ENCODE measurements around the gene WDR7. TPM values are rescaled to one million over a fixed set of nuclear protein-coding genes. Genes with fewer than 3 reads are reported as not detected.

The WDR7 gene
- total and polyA plus RNA-seq, 2 of the 4 experiments (the other 2 are of a cell fraction) = 3.7 to 23.3 TPM

DNA sequence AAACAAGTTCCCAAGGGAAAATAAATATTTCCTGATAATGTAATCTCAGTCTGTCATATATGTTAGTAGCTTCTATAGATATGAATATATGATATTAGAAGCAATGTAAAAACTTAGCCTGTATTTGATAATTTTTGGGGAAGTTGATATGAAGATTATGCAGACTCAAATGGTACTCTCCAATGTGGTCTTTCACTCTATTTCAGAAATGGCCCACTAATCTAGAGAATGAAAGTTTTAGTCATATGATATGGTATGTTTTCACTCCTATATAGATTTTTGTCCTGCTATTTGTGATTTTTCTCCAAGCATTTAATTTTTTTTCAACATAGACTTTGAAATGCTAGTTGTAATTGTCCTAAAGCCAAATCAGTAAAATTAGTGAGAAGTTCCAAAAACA is 259.1 kb downstream of the WDR7 start:
- no peak overlapping the region for H3K56ac ChIP-seq (ENCODE audit: extremely low read depth, insufficient read depth, low read length)
- no peak overlapping the region for H3K23ac ChIP-seq (ENCODE audit: low read depth, low read length)
- no peak overlapping the region for H3K4me3 ChIP-seq (ENCODE audit: insufficient read depth, low read depth, low read length)
- H3K4me2 ChIP-seq (ENCODE audit: low read depth, low read length) = no peak overlapping the region
- H3K27me3 ChIP-seq (ENCODE audit: control insufficient read depth, insufficient read depth, low read length) = no peaks in the 10 kb centered on the region
- DNase-seq (no peak), ATAC-seq (ENCODE audit: low read depth) (no peak)
- TF ChIP-seq CHD1 (IDR thresholded peaks at IDR 0.05; ENCODE audit: low read depth, low read length) = no peak
- TF ChIP-seq, protein P1, sequence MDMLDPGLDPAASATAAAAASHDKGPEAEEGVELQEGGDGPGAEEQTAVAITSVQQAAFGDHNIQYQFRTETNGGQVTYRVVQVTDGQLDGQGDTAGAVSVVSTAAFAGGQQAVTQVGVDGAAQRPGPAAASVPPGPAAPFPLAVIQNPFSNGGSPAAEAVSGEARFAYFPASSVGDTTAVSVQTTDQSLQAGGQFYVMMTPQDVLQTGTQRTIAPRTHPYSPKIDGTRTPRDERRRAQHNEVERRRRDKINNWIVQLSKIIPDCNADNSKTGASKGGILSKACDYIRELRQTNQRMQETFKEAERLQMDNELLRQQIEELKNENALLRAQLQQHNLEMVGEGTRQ (IDR thresholded peaks at IDR 0.05; ENCODE audit: low read depth, low read length) = no peak
- no peak for TF ChIP-seq SMC3 (IDR thresholded peaks at IDR 0.05; ENCODE audit: low read depth, low read length)
- TF ChIP-seq RFX5 (IDR thresholded peaks at IDR 0.05; ENCODE audit: low read depth, low read length) = no peak
- no peak for TF ChIP-seq MXI1 (IDR thresholded peaks at IDR 0.05; ENCODE audit: borderline replicate concordance, low read depth, low read length)
- no peak for TF ChIP-seq MAFK (IDR thresholded peaks at IDR 0.05; ENCODE audit: low read depth, low read length)
- TF ChIP-seq RAD21 (IDR thresholded peaks at IDR 0.05; ENCODE audit: low read length) = no peak
- TF ChIP-seq POLR2A (IDR thresholded peaks at IDR 0.05; ENCODE audit: low read depth, low read length) = no peak
- TF ChIP-seq NFE2L2 (IDR thresholded peaks at IDR 0.05; ENCODE audit: low read depth, low read length) = no peak
- no peak for TF ChIP-seq CEBPB (IDR thresholded peaks at IDR 0.05; ENCODE audit: low read depth, low read length)
- H3K36me3 ChIP-seq (ENCODE audit: control insufficient read depth, insufficient read depth, low read length) = no peaks in the 10 kb centered on the region
- no peak overlapping the region for H4K5ac ChIP-seq (ENCODE audit: low read depth, low read length)
- no peaks in the 10 kb centered on the region for H3K9me1 ChIP-seq (ENCODE audit: insufficient read depth, low read length)
- no peak overlapping the region for H3K18ac ChIP-seq (ENCODE audit: low read depth, low read length)
- H3K9me3 ChIP-seq (ENCODE audit: control insufficient read depth, insufficient read depth, low read length) = no peaks in the 10 kb centered on the region
- H2BK5ac ChIP-seq (ENCODE audit: low read depth, low read length, poor library complexity, severe bottlenecking) = no peak overlapping the region
- H4K8ac ChIP-seq (ENCODE audit: low read depth in 2 of 2, low read length in 2 of 2) = no peak overlapping the region
- no peak overlapping the region for H3K27ac ChIP-seq (ENCODE audit: insufficient read depth, low read length)
- H4K20me1 ChIP-seq (ENCODE audit: insufficient read depth, low read length) = no peaks in the 10 kb centered on the region
- no peak overlapping the region for H2AK5ac ChIP-seq (ENCODE audit: low read depth, low read length)
- POLR2A ChIA-PET (ENCODE audit: unreplicated experiment) = no interaction called here
- intact Hi-C loops (cut with micrococcal nuclease) = no loop called here
- H3K9ac ChIP-seq (ENCODE audit: low read depth, low read length) = no peak overlapping the region
- in situ Hi-C loops (cut with MboI; ENCODE audit: low sequenced_read_pairs) = no loop called here
- CTCF ChIA-PET = no interaction called here
- no TSS peak for BruUV-seq (replicated peaks)
- no peak overlapping the region for H4K91ac ChIP-seq (ENCODE audit: insufficient read depth, low read depth, low read length)
- H3K14ac ChIP-seq (replicated peaks; ENCODE audit: low read depth, low read length) = no peak overlapping the region
- no peaks in the 10 kb centered on the region; a peak in 1 of 4 replicates for H3K79me1 ChIP-seq (ENCODE audit: low read depth in 1 of 2, low read length in 2 of 2)
- no peak overlapping the region for H2BK20ac ChIP-seq (ENCODE audit: low read depth, low read length)
- no peak overlapping the region for H2BK120ac ChIP-seq (ENCODE audit: low read depth, low read length)
- H2BK15ac ChIP-seq (ENCODE audit: low read depth, low read length) = no peak overlapping the region
- H3K4ac ChIP-seq (ENCODE audit: low read depth, low read length) = no peak overlapping the region
- no peak overlapping the region for H2AK9ac ChIP-seq (replicated peaks; ENCODE audit: low read depth, low read length, poor library complexity)
- H2AFZ ChIP-seq (replicated peaks; ENCODE audit: low read length, poor library complexity) = no peak overlapping the region
- dilution Hi-C loops (cut with HindIII; ENCODE audit: low sequenced_read_pairs, unreplicated experiment) = no loop called here
- no peaks in the 10 kb centered on the region for H3K4me1 ChIP-seq (ENCODE audit: control insufficient read depth, insufficient read depth, low read length)
